HCT116 (cell line): ENCODE results near the gene ORAI1.

Experiments used
- CEBPB ChIP-seq: IDR thresholded peaks from 2 replicates; pipeline ENCODE4 v1.6.1; 2012; ENCODE audit warnings: low read depth
- CTCF ChIP-seq, 3 experiments: fragments of 200-600 bp in 1 of 3; sonication (generic) in 1 of 3; IDR thresholded peaks in 2 of 3; conservative IDR thresholded peaks in 1 of 3; 2 replicates each; pipeline ENCODE4 v1.5.1; 2012 to 2017; ENCODE audit warnings: low read depth in 2 of 3, low read length in 2 of 3, antibody characterized with exemption in 1 of 3, borderline replicate concordance in 1 of 3, control low read depth in 1 of 3, mild to moderate bottlenecking in 1 of 3, mixed read lengths in 1 of 3, mixed run types in 1 of 3, moderate library complexity in 1 of 3; ENCODE audit not compliant: insufficient read depth in 1 of 3
- EZH2 ChIP-seq: fragments of 200-600 bp; sonication (generic); IDR thresholded peaks from 2 replicates; pipeline ENCODE4 v1.6.1; 2017; ENCODE audit warnings: antibody characterized with exemption, mixed run types
- EZH2phosphoT487 ChIP-seq: fragments of 200-600 bp; IDR thresholded peaks from 2 replicates; pipeline ENCODE4 v1.6.1; 2018; ENCODE audit warnings: antibody characterized with exemption, borderline replicate concordance
- POLR2A ChIP-seq: IDR thresholded peaks from 2 replicates; pipeline ENCODE4 v1.7.0; 2011; ENCODE audit warnings: borderline replicate concordance; ENCODE audit not compliant: insufficient read depth, insufficient read length; ENCODE audit errors: extremely low read depth
- POLR2AphosphoS5 ChIP-seq: IDR thresholded peaks from 2 replicates; pipeline ENCODE4 v1.6.1; 2011; ENCODE audit warnings: mild to moderate bottlenecking, low read depth, low read length, moderate library complexity
- REST ChIP-seq: IDR thresholded peaks from 2 replicates; pipeline ENCODE4 v1.6.1; 2012; ENCODE audit warnings: low read depth
- SP1 ChIP-seq: IDR thresholded peaks from 2 replicates; pipeline ENCODE4 v1.6.1; 2012; ENCODE audit warnings: low read depth
- TCF7L2 ChIP-seq: IDR thresholded peaks from 2 replicates; pipeline ENCODE4 v1.7.0; 2011; ENCODE audit warnings: borderline replicate concordance, inconsistent platforms; ENCODE audit not compliant: insufficient read depth, insufficient read length; ENCODE audit errors: extremely low read depth
- YY1 ChIP-seq: IDR thresholded peaks from 2 replicates; pipeline ENCODE4 v1.6.1; 2011; ENCODE audit warnings: low read length, low read depth, moderate library complexity, mild to moderate bottlenecking; ENCODE audit not compliant: insufficient replicate concordance; ENCODE audit errors: extremely low read depth
- ZNF274 ChIP-seq: fragments of 200-500 bp; sonication (Bioruptor generic); IDR thresholded peaks from 2 replicates; pipeline ENCODE4 v1.6.1; 2014; ENCODE audit warnings: mild to moderate bottlenecking, low read depth, low read length, inconsistent platforms

- TF ChIP-seq CTCF (IDR thresholded peaks at IDR 0.05 in 2 of 3, conservative IDR thresholded peaks at IDR 0.05 in 1 of 3; ENCODE audit: borderline replicate concordance in 1 of 3, insufficient read depth in 1 of 3, low read depth in 2 of 3, low read length in 2 of 3) (no peak), POLR2A (no peak), TCF7L2 (no peak), POLR2AphosphoS5 (no peak), EZH2phosphoT487 (no peak), EZH2 (no peak), REST (no peak), CEBPB (no peak), SP1 (no peak), YY1 (no peak), ZNF274 (no peak)
Observed at GRCh38 chr12:121653999-121654398, 27.7 kb downstream of the ORAI1 start.
